Measurements from ENCODE around the gene FLNC. TPM values are rescaled to one million over a fixed set of nuclear protein-coding genes. Genes with fewer than 3 reads are reported as not detected.

The FLNC gene
- total RNA-seq, 1 donor from 2014 or later = 130 TPM

Other genes with a start within 250 kb of the FLNC start
- gene GARIN1A, start 158.1 kb upstream of the FLNC start, total RNA-seq = under 0.01 and 0.25 TPM in 2 replicates
- gene CALU, start 91.0 kb upstream of the FLNC start, total RNA-seq = 208 and 259 TPM in 2 replicates
- gene OPN1SW, start 54.6 kb upstream of the FLNC start, total RNA-seq = not detected in 2 replicates
- 0.76 and 1.3 TPM in 2 replicates for gene CCDC136, start 38.4 kb upstream of the FLNC start, total RNA-seq
- gene ATP6V1F, start 32.5 kb downstream of the FLNC start, total RNA-seq = 76.4 and 109 TPM in 2 replicates
- not detected in 2 replicates for gene KCP, start 80.3 kb downstream of the FLNC start, total RNA-seq
- 0.25 and 0.26 TPM in 2 replicates for gene IRF5, start 107.5 kb downstream of the FLNC start, total RNA-seq
- gene TNPO3, start 224.7 kb downstream of the FLNC start, total RNA-seq = 50.6 and 52.1 TPM in 2 replicates